Esophagus mucosa (tissue), 1 donor: ENCODE data around the gene SAT1. TPM values are rescaled to one million over a fixed set of nuclear protein-coding genes. Genes with fewer than 3 reads are reported as not detected.
A peak's percentile ranks its signal among the peaks of the same experiment; 100 is the strongest.

Experiments used
- ATAC-seq: fragments of 200-7000 bp; cut with Tn5 transposase; one replicate; pipeline ENCODE4 v1.9.1; 2020
- total RNA-seq: library from RNA; stranded (reverse); gene quantifications from one replicate; pipeline ENCODE4 v1.2.4, GENCODE V29; 2023
- donor health status: DM: yes; HTN: yes; CAD: no.

Gene SAT1
- total RNA-seq, 1 donor from 2014 or later = 272 TPM

- peak; percentile 59 for ATAC-seq
Observed at GRCh38 chrX:23811108-23811651, 28.2 kb downstream of the SAT1 start.

GRCh38 chrX:23811656-23812055, 28.7 kb downstream of the SAT1 start:
- ATAC-seq = no peak

GRCh38 chrX:23813808-23814207, 30.8 kb downstream of the SAT1 start:
- ATAC-seq = no peak

DNA sequence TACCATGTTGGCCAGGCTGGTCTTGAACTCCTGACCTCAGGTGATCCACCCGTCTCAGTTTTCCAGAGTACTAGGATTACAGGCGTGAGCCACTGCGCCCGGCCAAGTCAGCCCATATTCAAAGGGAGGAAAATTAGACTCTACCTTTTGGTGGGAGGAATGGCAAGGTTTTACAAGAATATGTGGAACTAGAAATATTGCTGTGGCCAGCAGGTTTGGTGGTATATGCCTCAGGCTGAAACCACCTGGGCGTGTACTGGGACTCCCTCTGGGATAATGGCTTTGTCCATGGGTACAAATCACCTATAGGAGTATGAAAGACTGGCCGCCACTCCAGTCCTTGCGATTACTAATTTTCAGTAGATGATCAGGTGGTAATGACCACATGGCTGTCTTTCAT, 32.4 kb downstream of the SAT1 start:
- no peak for ATAC-seq

DNA sequence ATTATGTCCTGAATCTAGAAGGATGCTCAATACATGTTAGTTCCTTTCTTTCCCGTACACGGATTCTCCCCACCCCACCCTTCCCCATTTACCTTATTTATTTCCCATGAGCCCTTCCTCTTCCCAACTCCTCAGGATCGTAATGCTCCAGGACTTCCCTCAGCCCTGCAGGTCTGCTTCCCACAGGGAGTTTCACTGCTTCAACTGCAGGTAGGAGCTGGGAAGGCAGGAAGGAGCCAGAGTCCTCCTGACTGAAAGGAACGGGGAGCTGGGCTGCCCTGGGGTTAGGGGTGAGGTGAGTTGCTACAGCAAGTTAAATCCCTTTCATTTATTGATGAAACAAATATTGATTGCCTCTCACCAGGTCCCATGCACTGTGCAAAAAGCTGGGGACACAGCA, 33.2 kb downstream of the SAT1 start:
- no peak for ATAC-seq

DNA sequence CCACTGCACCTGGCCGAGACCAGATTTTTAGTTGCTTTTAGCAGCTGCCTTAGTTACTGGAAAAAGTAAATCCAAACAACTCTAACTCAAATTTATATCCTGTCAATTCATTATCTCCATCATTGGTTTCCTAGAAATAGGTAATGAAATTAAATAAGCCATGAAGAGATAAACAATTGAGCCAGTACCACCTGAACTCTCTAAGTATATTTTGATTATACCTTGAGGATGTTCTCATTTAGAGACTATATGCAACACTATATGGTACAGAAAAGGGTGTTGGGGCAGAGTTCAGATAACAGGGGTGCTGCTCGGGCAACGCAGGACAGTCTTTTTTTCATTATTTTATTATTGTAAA, 35.0 kb downstream of the SAT1 start:
- ATAC-seq = no peak

GRCh38 chrX:23819385-23820234, 36.6 kb downstream of the SAT1 start:
- ATAC-seq = no peak

GRCh38 chrX:23820235-23820782, 37.3 kb downstream of the SAT1 start:
- no peak for ATAC-seq

GRCh38 chrX:23821847-23822246, 38.9 kb downstream of the SAT1 start:
- ATAC-seq = no peak

GRCh38 chrX:23822397-23822796, 39.4 kb downstream of the SAT1 start:
- no peak for ATAC-seq

DNA sequence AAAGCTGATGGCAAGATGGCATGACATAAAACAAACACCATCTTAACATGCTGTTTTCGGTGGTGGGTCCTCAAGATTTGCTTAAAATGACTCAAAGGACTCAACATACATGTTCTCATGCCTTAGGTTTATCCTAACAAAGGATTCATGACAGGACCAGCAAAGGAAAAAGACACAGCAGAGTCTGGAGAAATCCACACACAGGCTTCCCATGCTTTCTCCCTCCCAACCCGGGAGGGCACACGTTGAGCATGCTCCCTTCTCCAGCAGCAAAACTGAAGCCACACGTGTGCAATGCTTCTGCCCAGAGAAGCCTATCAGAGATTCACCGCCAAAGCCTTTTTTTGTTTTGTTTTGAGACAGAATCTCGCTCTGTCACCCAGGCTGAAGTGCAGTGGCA, 39.9 kb downstream of the SAT1 start:
- ATAC-seq = no peak

GRCh38 chrX:23825675-23826074, 42.7 kb downstream of the SAT1 start:
- ATAC-seq = no peak

GRCh38 chrX:23826216-23826615, 43.2 kb downstream of the SAT1 start:
- ATAC-seq = no peak

- no peak for ATAC-seq
Observed at GRCh38 chrX:23826653-23827052, 43.7 kb downstream of the SAT1 start.

- ATAC-seq = no peak
Observed at GRCh38 chrX:23828881-23829280, 45.9 kb downstream of the SAT1 start.

- ATAC-seq = no peak
Observed at GRCh38 chrX:23832721-23833120, 49.7 kb downstream of the SAT1 start.

Other genes with a start within 250 kb of the SAT1 start
- gene PRDX4, start 115.7 kb upstream of the SAT1 start, total RNA-seq = 56.9 TPM
- 7.2 TPM for gene ACOT9, start 39.9 kb upstream of the SAT1 start, total RNA-seq
- 18.4 TPM for gene APOO, start 124.8 kb downstream of the SAT1 start, total RNA-seq
- not detected for gene CXorf58, start 124.8 kb downstream of the SAT1 start, total RNA-seq
- gene KLHL15, start 244.0 kb downstream of the SAT1 start, total RNA-seq = 2.1 TPM